Spleen (tissue), 7 donors: ENCODE results near the gene CALCR.
"Not testable (repeated sequence)": the region's sequence is repeated elsewhere in the genome, so short reads cannot be mapped to it uniquely, and the experiment has no call there.

Experiments
- CTCF ChIP-seq, 11 experiments: fragments of 200-600 bp in 7 of 11; fragments of 450-650 bp in 4 of 11; sonication (generic) in 4 of 11; IDR thresholded peaks in 8 of 11; conservative IDR thresholded peaks in 3 of 11; 1 replicate in 7 of 11; 2 replicates in 4 of 11; pipeline versions ENCODE4 v1.4.0 to v1.8.0; 2016 to 2021; ENCODE audit warnings: antibody characterized with exemption in 11 of 11, inconsistent platforms in 4 of 11, mild to moderate bottlenecking in 1 of 11
- POLR2A ChIP-seq, 3 donors: fragments of 450-650 bp; IDR thresholded peaks; one replicate each; pipeline ENCODE4 v1.5.1; 2017; ENCODE audit warnings: antibody characterized with exemption in 3 of 3, mild to moderate bottlenecking in 1 of 3
- donor health status: DM: no; HTN: no; CAD: no; lungs with moderate emphysema.
- donor health status: DM: no; HTN: no; CAD: no.
- donor health status: DM: no; HTN: no; CAD: no.

GRCh38 chr7:93586479-93586865, 11.9 kb upstream of the CALCR start:
- not testable (repeated sequence) for TF ChIP-seq CTCF (IDR thresholded peaks at IDR 0.05 in 8 of 11, conservative IDR thresholded peaks at IDR 0.05 in 3 of 11); POLR2A (IDR thresholded peaks at IDR 0.05)
